Endothelial cell of umbilical vein (primary cell): ENCODE data around the gene SH3TC1. TPM values are rescaled to one million over a fixed set of nuclear protein-coding genes. Genes with fewer than 3 reads are reported as not detected.

Experiments
- BruUV-seq: library from RNA; stranded (reverse); fragments of 400-500 nt; replicated peaks from 2 replicates; lab custom pipeline; 2021; lab: Mats Ljungman, UMichigan
- CTCF ChIA-PET: fragments of 300-600, 350-600 bp; sonication (Branson Sonifier 250); formaldehyde crosslinking; loops from one replicate; lab custom pipeline; 2021; ENCODE audit warnings: antibody characterized with exemption, inconsistent platforms; lab: Charles Lee
- POLR2A ChIA-PET: fragments of 300-600, 350-600 bp; sonication (Branson Sonifier 250); formaldehyde crosslinking; loops from one replicate; lab custom pipeline; 2021; ENCODE audit warnings: antibody characterized with exemption, inconsistent platforms; lab: Charles Lee
- DNase-seq: peaks from one replicate; pipeline ENCODE4 v3.0.0-alpha.2; 2011; ENCODE audit warnings: low read depth, low spot score
- FAIRE-seq: peaks from 2 replicates; lab custom pipeline; 2011; peaks lifted over from hg19 to GRCh38; lab: Jason Lieb, UNC
- H2AFZ ChIP-seq: 2 replicates; pipeline ENCODE4 v1.6.0; 2012; ENCODE audit warnings: low read depth, low read length, control low read depth, inconsistent platforms
- H3K27ac ChIP-seq: 2 replicates; pipeline ENCODE4 v1.5.1; 2011; ENCODE audit warnings: low read depth, mild to moderate bottlenecking, control low read depth, low read length, moderate library complexity; ENCODE audit not compliant: insufficient read depth
- H3K27me3 ChIP-seq, 2 experiments: 2 replicates each; pipeline versions ENCODE4 v1.6.0 to v1.6.1; 2011; ENCODE audit warnings: low read length in 2 of 2, mixed read lengths in 1 of 2; ENCODE audit not compliant: control insufficient read depth in 2 of 2, insufficient read depth in 2 of 2
- H3K36me3 ChIP-seq, 2 experiments: 2 replicates in 1 of 2; 3 replicates in 1 of 2; pipeline ENCODE4 v1.5.1; 2011; ENCODE audit warnings: low read length in 2 of 2, mild to moderate bottlenecking in 1 of 2, moderate library complexity in 1 of 2; ENCODE audit not compliant: control insufficient read depth in 2 of 2, insufficient read depth in 2 of 2; ENCODE audit errors: extremely low read depth in 1 of 2
- H3K4me1 ChIP-seq: 3 replicates; pipeline ENCODE4 v1.5.1; 2011; ENCODE audit warnings: mild to moderate bottlenecking, low read length; ENCODE audit not compliant: control insufficient read depth, insufficient read depth; ENCODE audit errors: extremely low read depth
- H3K4me2 ChIP-seq: 2 replicates; pipeline ENCODE4 v1.6.1; 2011; ENCODE audit warnings: low read length, control low read depth, mixed read lengths; ENCODE audit not compliant: insufficient read depth
- H3K4me3 ChIP-seq, 3 experiments: fragments of 200-600 bp in 1 of 3; sonication (generic), shearing (Covaris generic) in 1 of 3; replicated peaks in 1 of 3; 2 replicates each; pipeline ENCODE4 v1.5.1; 2011 to 2016; ENCODE audit warnings: control low read depth in 3 of 3, low read length in 3 of 3, mild to moderate bottlenecking in 2 of 3, inconsistent platforms in 1 of 3, low read depth in 1 of 3, moderate library complexity in 1 of 3; ENCODE audit not compliant: insufficient read depth in 1 of 3
- H3K79me2 ChIP-seq: 2 replicates; pipeline ENCODE4 v1.6.0; 2012; ENCODE audit warnings: low read length, inconsistent platforms; ENCODE audit not compliant: control insufficient read depth, insufficient read depth
- H3K9ac ChIP-seq: replicated peaks from 2 replicates; pipeline ENCODE3; 2011; ENCODE audit warnings: low read length, control low read depth; ENCODE audit not compliant: insufficient read depth; ENCODE audit errors: extremely low read depth
- H3K9me1 ChIP-seq: replicated peaks from 3 replicates; pipeline ENCODE4 v1.6.0; 2011; ENCODE audit warnings: mild to moderate bottlenecking, low read length; ENCODE audit not compliant: control insufficient read depth, insufficient read depth; ENCODE audit errors: extremely low read depth
- H3K9me3 ChIP-seq: replicated peaks from 2 replicates; pipeline ENCODE4 v1.5.1; 2012; ENCODE audit warnings: low read length, inconsistent platforms; ENCODE audit not compliant: control insufficient read depth, insufficient read depth
- H4K20me1 ChIP-seq: replicated peaks from 2 replicates; pipeline ENCODE3; 2011; ENCODE audit warnings: mild to moderate bottlenecking, low read length; ENCODE audit not compliant: control insufficient read depth, insufficient read depth; ENCODE audit errors: extremely low read depth
- CTCF ChIP-seq, 2 donors: IDR thresholded peaks; 1 replicate in 1 of 2; 2 replicates in 1 of 2; pipeline ENCODE4 v1.5.1; 2011; ENCODE audit warnings: low read length in 2 of 2, mild to moderate bottlenecking in 2 of 2, moderate library complexity in 2 of 2, control low read depth in 1 of 2, inconsistent platforms in 1 of 2, low read depth in 1 of 2; ENCODE audit not compliant: insufficient read depth in 1 of 2; ENCODE audit errors: extremely low read depth in 1 of 2
- EZH2 ChIP-seq: IDR thresholded peaks from 2 replicates; pipeline ENCODE4 v1.6.1; 2012; ENCODE audit warnings: borderline replicate concordance, low read depth, mild to moderate bottlenecking, moderate library complexity, low read length, inconsistent platforms; ENCODE audit not compliant: severe bottlenecking
- FOS ChIP-seq: IDR thresholded peaks from 2 replicates; pipeline ENCODE4 v1.6.1; 2011; ENCODE audit warnings: mild to moderate bottlenecking, low read length, moderate library complexity, borderline replicate concordance; ENCODE audit not compliant: insufficient read depth
- GATA2 ChIP-seq: IDR thresholded peaks from 2 replicates; pipeline ENCODE4 v1.7.0; 2011; ENCODE audit warnings: low read depth, mild to moderate bottlenecking, moderate library complexity, mixed read lengths, low read length; ENCODE audit not compliant: insufficient read length, insufficient read depth
- JUN ChIP-seq: IDR thresholded peaks from 2 replicates; pipeline ENCODE4 v1.6.1; 2011; ENCODE audit warnings: borderline replicate concordance, low read depth; ENCODE audit not compliant: insufficient read length, insufficient read depth
- MAX ChIP-seq: IDR thresholded peaks from 2 replicates; pipeline ENCODE4 v1.6.1; 2011; ENCODE audit not compliant: insufficient read depth, insufficient read length
- MYC ChIP-seq: IDR thresholded peaks from one replicate; pipeline ENCODE4 v1.6.1; 2011; ENCODE audit warnings: mild to moderate bottlenecking, low read depth, low read length
- POLR2A ChIP-seq: IDR thresholded peaks from 2 replicates; pipeline ENCODE4 v1.6.1; 2012; ENCODE audit warnings: low read depth, mild to moderate bottlenecking, control low read depth, low read length
- POLR2AphosphoS5 ChIP-seq: IDR thresholded peaks from 2 replicates; pipeline ENCODE4 v1.6.1; 2012; ENCODE audit warnings: low read depth, mild to moderate bottlenecking, control low read depth, low read length, moderate library complexity; ENCODE audit not compliant: insufficient read depth
- dilution Hi-C: fragments of 300-500 bp; cut with MboI; formaldehyde crosslinking; loops from one replicate; pipeline ENCODE4 v1.15.0; 2019; ENCODE audit warnings: low sequenced_read_pairs; ENCODE audit not compliant: extremely low pct_ligation_motif_present
- intact Hi-C: fragments of 100-400 bp; cut with micrococcal nuclease; formaldehyde crosslinking; loops from one replicate; pipeline ENCODE4 v1.10.0; 2022
- polyA plus RNA-seq, 4 experiments: library from polyadenylated mRNA; depleted of rRNA in 3 of 4; stranded (reverse) in 3 of 4; unstranded in 1 of 4; fragments of >200 nt; gene quantifications; 2 replicates each; pipeline versions ENCODE4 v1.2.1 to v1.2.3, GENCODE V29; 2011 to 2012; ENCODE audit warnings: missing spikeins in 1 of 4
- total RNA-seq: library from RNA; stranded (reverse); gene quantifications from 2 replicates; pipeline ENCODE4 v1.2.3, GENCODE V29; 2021

Gene SH3TC1
- total and polyA plus RNA-seq, 2 donors (not counting 3 experiments of a cell fraction or from before 2014, with no cell fraction given), result 96.5 to 192 TPM

- no peak for FAIRE-seq
Measured at GRCh38 chr4:8215001-8215427, 15.9 kb downstream of the SH3TC1 start.

More at GRCh38 chr4:8215001-8215427, 15.9 kb downstream of the SH3TC1 start:
- no peak for TF ChIP-seq FOS
- TF ChIP-seq EZH2, result no peak
- no peak for TF ChIP-seq GATA2
- TF ChIP-seq JUN, result no peak
- TF ChIP-seq MAX, result no peak
- TF ChIP-seq POLR2AphosphoS5, result no peak
- TF ChIP-seq MYC, result no peak
- TF ChIP-seq POLR2A, result no peak
- TF ChIP-seq CTCF (IDR thresholded peaks at IDR 0.05; ENCODE audit: extremely low read depth in 1 of 2, insufficient read depth in 1 of 2, low read depth in 1 of 2, low read length in 2 of 2), result no peak
- Histone ChIP-seq H4K20me1 (no peaks in the 10 kb centered on the region), H3K27ac (no peak overlapping the region), H3K79me2 (peaks cover 2% of the 10 kb centered on the region), H3K9ac (no peak overlapping the region), H3K9me1 (no peaks in the 10 kb centered on the region), H3K27me3 (no peaks in the 10 kb centered on the region), H3K4me2 (no peak overlapping the region), H2AFZ (no peak overlapping the region), H3K9me3 (no peaks in the 10 kb centered on the region), H3K36me3 (peaks cover 20 to 80% of the 10 kb centered on the region in 2 experiments), H3K4me3 (no peak overlapping the region), H3K4me1 (no peaks in the 10 kb centered on the region)
- dilution Hi-C loops, result no loop called here
- DNase-seq, result peak; percentile 20
- BruUV-seq, result no TSS peak
- intact Hi-C loops, result no loop called here
- POLR2A ChIA-PET, result interaction anchor here (1.4 kb wide), 1 partner anchor 15 kb away, joined by 3 read pairs; no protein-coding TSS in a partner anchor
- CTCF ChIA-PET, result interaction anchor here (2.9 kb wide), 1 partner anchor 38 kb away, joined by 31 read pairs; no protein-coding TSS in a partner anchor
